GM21576 (cell line): Measurements from ENCODE around the gene MAN2A1.
A peak's percentile ranks its signal among the peaks of the same experiment; 100 is the strongest.

Experiments
- ATAC-seq: cut with Tn5 transposase; IDR thresholded peaks from one replicate; pipeline ENCODE4 v1.9.1; 2021; ENCODE audit warnings: mild to moderate bottlenecking, moderate library complexity; ENCODE audit not compliant: unreplicated experiment

MAN2A1 gene

GRCh38 chr5:109689740-109690241 is at the start of gene MAN2A1:
MAN2A1 (plus strand) TSS chr5:109689927; CDS start chr5:109690418, 491 bp downstream.
- peak; percentile 49 for ATAC-seq

- ATAC-seq: no peak
Observed at GRCh38 chr5:109640976-109641375, 48.8 kb upstream of the MAN2A1 start.

- no peak for ATAC-seq
Observed at GRCh38 chr5:109643791-109644350, 45.9 kb upstream of the MAN2A1 start.

- no peak for ATAC-seq
Observed at GRCh38 chr5:109644829-109645228, 44.9 kb upstream of the MAN2A1 start.

GRCh38 chr5:109645707-109646192 is 44.0 kb upstream of the MAN2A1 start:
- no peak for ATAC-seq

- no peak for ATAC-seq
Observed at GRCh38 chr5:109649318-109649717, 40.4 kb upstream of the MAN2A1 start.

- ATAC-seq: no peak
Observed at GRCh38 chr5:109650493-109650892, 39.2 kb upstream of the MAN2A1 start.

GRCh38 chr5:109652096-109652495 is 37.6 kb upstream of the MAN2A1 start:
- ATAC-seq: no peak

GRCh38 chr5:109653042-109653441 is 36.7 kb upstream of the MAN2A1 start:
- no peak for ATAC-seq

- no peak for ATAC-seq
Observed at GRCh38 chr5:109653561-109654239, 36.0 kb upstream of the MAN2A1 start.

GRCh38 chr5:109654455-109654854 is 35.3 kb upstream of the MAN2A1 start:
- ATAC-seq: no peak

- ATAC-seq: no peak
Observed at GRCh38 chr5:109655841-109656240, 33.9 kb upstream of the MAN2A1 start.

- ATAC-seq: no peak
Observed at GRCh38 chr5:109656829-109657228, 32.9 kb upstream of the MAN2A1 start.

- ATAC-seq: no peak
Observed at GRCh38 chr5:109659901-109660300, 29.8 kb upstream of the MAN2A1 start.

GRCh38 chr5:109660301-109660700 is 29.4 kb upstream of the MAN2A1 start:
- no peak for ATAC-seq

- no peak for ATAC-seq
Observed at GRCh38 chr5:109668237-109668636, 21.5 kb upstream of the MAN2A1 start.

- ATAC-seq: no peak
Observed at GRCh38 chr5:109668668-109669422, 20.9 kb upstream of the MAN2A1 start.

- no peak for ATAC-seq
Observed at GRCh38 chr5:109669991-109670706, 19.6 kb upstream of the MAN2A1 start.

- no peak for ATAC-seq
Observed at GRCh38 chr5:109671136-109671535, 18.6 kb upstream of the MAN2A1 start.

- ATAC-seq: no peak
Observed at GRCh38 chr5:109674596-109674995, 15.1 kb upstream of the MAN2A1 start.

GRCh38 chr5:109676920-109677319 is 12.8 kb upstream of the MAN2A1 start:
- no peak for ATAC-seq
